K562 treated with DMSO at 1 percent for 48 hours (cell line): ENCODE results near the gene TPSG1. TPM values are rescaled to one million over a fixed set of nuclear protein-coding genes. Genes with fewer than 3 reads are reported as not detected.

Experiments used
- total RNA-seq: library from RNA; unstranded; fragments of 300-600 nt; gene quantifications from 2 replicates; pipeline ENCODE4 v1.2.3, GENCODE V29; 2022; ENCODE audit warnings: low replicate concordance; ENCODE audit errors: extremely low read depth

Gene TPSG1
- not detected in 2 replicates for total RNA-seq

GRCh38 chr16:1225051-1225451 is at the start of gene TPSG1:
Gene TPSG1 (minus strand): TSS chr16:1225268. CDS start chr16:1225252, 16 bp downstream.

GRCh38 chr16:1255276-1256122 is 30.4 kb upstream of the TPSG1 start, which contains the start of gene TPSD1:
Gene TPSD1 (plus strand): TSS chr16:1256069. CDS start chr16:1256281, 212 bp downstream.

GRCh38 chr16:1240436-1240835 is 15.4 kb upstream of the TPSG1 start, which contains the start of gene TPSAB1:
Gene TPSAB1 (plus strand): TSS chr16:1240705. CDS start chr16:1240939, 234 bp downstream.

GRCh38 chr16:1230084-1230470 is 5.0 kb upstream of the TPSG1 start, which contains the start of gene TPSB2:
Gene TPSB2 (minus strand): TSS chr16:1230184. CDS start chr16:1229951, 233 bp downstream.

Other genes starting within 250 kb of the TPSG1 start
- not detected in 2 replicates for gene SOX8, start 243.5 kb downstream of the TPSG1 start, total RNA-seq
- gene SSTR5, start 152.5 kb downstream of the TPSG1 start, total RNA-seq: not detected in 2 replicates
- gene C1QTNF8, start 129.0 kb downstream of the TPSG1 start, total RNA-seq: not detected in 2 replicates
- not detected in 2 replicates for gene CACNA1H, start 72.2 kb downstream of the TPSG1 start, total RNA-seq
- gene TPSB2, start 4.9 kb upstream of the TPSG1 start, total RNA-seq: not detected in 2 replicates
- gene TPSAB1, start 15.4 kb upstream of the TPSG1 start, total RNA-seq: not detected in 2 replicates
- gene TPSD1, start 30.8 kb upstream of the TPSG1 start, total RNA-seq: not detected in 2 replicates
- gene UBE2I, start 84.4 kb upstream of the TPSG1 start, total RNA-seq: not detected in 2 replicates
- gene BAIAP3, start 108.4 kb upstream of the TPSG1 start, total RNA-seq: not detected in 2 replicates
- not detected in 2 replicates for gene TSR3, start 126.6 kb upstream of the TPSG1 start, total RNA-seq
- not detected in 2 replicates for gene GNPTG, start 126.7 kb upstream of the TPSG1 start, total RNA-seq
- not detected in 2 replicates for gene UNKL, start 189.4 kb upstream of the TPSG1 start, total RNA-seq
- not detected in 2 replicates for gene UQCC4, start 195.5 kb upstream of the TPSG1 start, total RNA-seq
- not detected in 2 replicates for gene PERCC1, start 205.8 kb upstream of the TPSG1 start, total RNA-seq
- not detected in 2 replicates for gene CCDC154, start 219.3 kb upstream of the TPSG1 start, total RNA-seq
- not detected in 2 replicates for gene CLCN7, start 249.8 kb upstream of the TPSG1 start, total RNA-seq